ENCODE data around the gene TBCCD1. TPM values are rescaled to one million over a fixed set of nuclear protein-coding genes. Genes with fewer than 3 reads are reported as not detected.
A peak's percentile ranks its signal among the peaks of the same experiment; 100 is the strongest.
"Not testable (repeated sequence)": the region's sequence is repeated elsewhere in the genome, so short reads cannot be mapped to it uniquely, and the experiment has no call there.

The TBCCD1 gene
- total RNA-seq, 1 donor = 8.4 TPM

- H3K4me1 ChIP-seq (ENCODE audit: insufficient read depth, low read length); H3K27me3 ChIP-seq (ENCODE audit: insufficient read depth, low read length); H3K9me3 ChIP-seq (ENCODE audit: low read depth, low read length); H3K4me3 ChIP-seq (ENCODE audit: low read length): not testable (repeated sequence)
These were observed 19.1 kb upstream of the TBCCD1 start for GRCh38 chr3:186586245-186586644.

- H3K4me3 ChIP-seq (ENCODE audit: low read length) = no peak overlapping the region
- no peaks in the 10 kb centered on the region for H3K27me3 ChIP-seq (ENCODE audit: insufficient read depth, low read length)
These were observed 16.7 kb upstream of the TBCCD1 start for GRCh38 chr3:186583831-186584230.

GRCh38 chr3:186582541-186582940 lies 15.4 kb upstream of the TBCCD1 start:
- Histone ChIP-seq H3K27me3 (ENCODE audit: insufficient read depth, low read length) (no peaks in the 10 kb centered on the region), H3K4me3 (ENCODE audit: low read length) (no peak overlapping the region), H3K9me3 (ENCODE audit: low read depth, low read length) (no peaks in the 10 kb centered on the region), H3K4me1 (ENCODE audit: insufficient read depth, low read length) (no peaks in the 10 kb centered on the region)

More at GRCh38 chr3:186583831-186584230, 16.7 kb upstream of the TBCCD1 start:
- Histone ChIP-seq H3K9me3 (ENCODE audit: low read depth, low read length) (no peaks in the 10 kb centered on the region), H3K4me1 (ENCODE audit: insufficient read depth, low read length) (no peaks in the 10 kb centered on the region)

- H3K9me3 ChIP-seq (ENCODE audit: low read depth, low read length) = no peaks in the 10 kb centered on the region
- no peaks in the 10 kb centered on the region for H3K4me1 ChIP-seq (ENCODE audit: insufficient read depth, low read length)
- no peaks in the 10 kb centered on the region for H3K27me3 ChIP-seq (ENCODE audit: insufficient read depth, low read length)
- H3K4me3 ChIP-seq (ENCODE audit: low read length) = no peak overlapping the region
These were observed 13.6 kb upstream of the TBCCD1 start for GRCh38 chr3:186580785-186581184.

- Histone ChIP-seq H3K27me3 (ENCODE audit: insufficient read depth, low read length) (no peaks in the 10 kb centered on the region), H3K4me3 (ENCODE audit: low read length) (no peak overlapping the region), H3K4me1 (ENCODE audit: insufficient read depth, low read length) (no peaks in the 10 kb centered on the region), H3K9me3 (ENCODE audit: low read depth, low read length) (no peaks in the 10 kb centered on the region)
These were observed 10.4 kb upstream of the TBCCD1 start for GRCh38 chr3:186577521-186577920.

- H3K4me1 ChIP-seq (ENCODE audit: insufficient read depth, low read length) = peaks cover 31% of the 10 kb centered on the region
- no peak overlapping the region for H3K4me3 ChIP-seq (ENCODE audit: low read length)
- no peaks in the 10 kb centered on the region for H3K9me3 ChIP-seq (ENCODE audit: low read depth, low read length)
- no peaks in the 10 kb centered on the region for H3K27me3 ChIP-seq (ENCODE audit: insufficient read depth, low read length)
These were observed 4.5 kb upstream of the TBCCD1 start for GRCh38 chr3:186571644-186572013.

GRCh38 chr3:186570941-186571643 lies 4.0 kb upstream of the TBCCD1 start:
- peaks cover 36% of the 10 kb centered on the region for H3K4me1 ChIP-seq (ENCODE audit: insufficient read depth, low read length)
- peak overlapping the region; percentile 73 for H3K4me3 ChIP-seq (ENCODE audit: low read length)
- H3K27me3 ChIP-seq (ENCODE audit: insufficient read depth, low read length) = no peaks in the 10 kb centered on the region
- no peaks in the 10 kb centered on the region for H3K9me3 ChIP-seq (ENCODE audit: low read depth, low read length)

- Histone ChIP-seq H3K4me3 (ENCODE audit: low read length) (peak within 1 kb of the TSS; percentile 73), H3K4me1 (ENCODE audit: insufficient read depth, low read length) (peaks cover 39% of the 10 kb centered on the region), H3K27me3 (ENCODE audit: insufficient read depth, low read length) (no peaks in the 10 kb centered on the region), H3K9me3 (ENCODE audit: low read depth, low read length) (no peaks in the 10 kb centered on the region)
These were observed 3.2 kb upstream of the TBCCD1 start, which contains the start of gene DNAJB11 for GRCh38 chr3:186570096-186570940. Gene DNAJB11 (plus strand): TSS chr3:186570720. CDS start chr3:186570898, 178 bp downstream.

GRCh38 chr3:186569779-186570095 lies 2.6 kb upstream of the TBCCD1 start:
- H3K4me1 ChIP-seq (ENCODE audit: insufficient read depth, low read length) = peaks cover 39% of the 10 kb centered on the region
- peak overlapping the region; percentile 73 for H3K4me3 ChIP-seq (ENCODE audit: low read length)
- H3K27me3 ChIP-seq (ENCODE audit: insufficient read depth, low read length) = no peaks in the 10 kb centered on the region
- no peaks in the 10 kb centered on the region for H3K9me3 ChIP-seq (ENCODE audit: low read depth, low read length)

GRCh38 chr3:186569361-186569760 lies 2.2 kb upstream of the TBCCD1 start:
- peaks cover 39% of the 10 kb centered on the region for H3K4me1 ChIP-seq (ENCODE audit: insufficient read depth, low read length)
- not testable (repeated sequence) for H3K27me3 ChIP-seq (ENCODE audit: insufficient read depth, low read length); H3K9me3 ChIP-seq (ENCODE audit: low read depth, low read length); H3K4me3 ChIP-seq (ENCODE audit: low read length)

- H3K4me1 ChIP-seq (ENCODE audit: insufficient read depth, low read length) = peaks cover 42% of the 10 kb centered on the region
- no peaks in the 10 kb centered on the region for H3K27me3 ChIP-seq (ENCODE audit: insufficient read depth, low read length)
- H3K9me3 ChIP-seq (ENCODE audit: low read depth, low read length) = no peaks in the 10 kb centered on the region
- peak overlapping the region; percentile 96 for H3K4me3 ChIP-seq (ENCODE audit: low read length)
These were observed 417 bp downstream of the TBCCD1 start for GRCh38 chr3:186566772-186567071.

- H3K9me3 ChIP-seq (ENCODE audit: low read depth, low read length) = no peaks in the 10 kb centered on the region
- no peak overlapping the region for H3K4me3 ChIP-seq (ENCODE audit: low read length)
- peaks cover 30% of the 10 kb centered on the region for H3K4me1 ChIP-seq (ENCODE audit: insufficient read depth, low read length)
- no peaks in the 10 kb centered on the region for H3K27me3 ChIP-seq (ENCODE audit: insufficient read depth, low read length)
These were observed 2.6 kb downstream of the TBCCD1 start for GRCh38 chr3:186564586-186564985.

- Histone ChIP-seq H3K4me1 (ENCODE audit: insufficient read depth, low read length) (no peaks in the 10 kb centered on the region), H3K27me3 (ENCODE audit: insufficient read depth, low read length) (no peaks in the 10 kb centered on the region), H3K9me3 (ENCODE audit: low read depth, low read length) (no peaks in the 10 kb centered on the region), H3K4me3 (ENCODE audit: low read length) (no peak overlapping the region)
These were observed 14.6 kb downstream of the TBCCD1 start for GRCh38 chr3:186552408-186553031.

- no peaks in the 10 kb centered on the region for H3K27me3 ChIP-seq (ENCODE audit: insufficient read depth, low read length)
- no peaks in the 10 kb centered on the region for H3K4me1 ChIP-seq (ENCODE audit: insufficient read depth, low read length)
- H3K9me3 ChIP-seq (ENCODE audit: low read depth, low read length) = no peaks in the 10 kb centered on the region
- H3K4me3 ChIP-seq (ENCODE audit: low read length) = no peak overlapping the region
These were observed 15.8 kb downstream of the TBCCD1 start for GRCh38 chr3:186551387-186551786.

GRCh38 chr3:186549497-186549896 lies 17.6 kb downstream of the TBCCD1 start:
- no peaks in the 10 kb centered on the region for H3K9me3 ChIP-seq (ENCODE audit: low read depth, low read length)
- H3K4me3 ChIP-seq (ENCODE audit: low read length) = no peak overlapping the region
- H3K4me1 ChIP-seq (ENCODE audit: insufficient read depth, low read length) = no peaks in the 10 kb centered on the region
- H3K27me3 ChIP-seq (ENCODE audit: insufficient read depth, low read length) = no peaks in the 10 kb centered on the region
